ENCODE results near the gene RAB3GAP1.
A peak's percentile ranks its signal among the peaks of the same experiment; 100 is the strongest.

The RAB3GAP1 gene

DNA sequence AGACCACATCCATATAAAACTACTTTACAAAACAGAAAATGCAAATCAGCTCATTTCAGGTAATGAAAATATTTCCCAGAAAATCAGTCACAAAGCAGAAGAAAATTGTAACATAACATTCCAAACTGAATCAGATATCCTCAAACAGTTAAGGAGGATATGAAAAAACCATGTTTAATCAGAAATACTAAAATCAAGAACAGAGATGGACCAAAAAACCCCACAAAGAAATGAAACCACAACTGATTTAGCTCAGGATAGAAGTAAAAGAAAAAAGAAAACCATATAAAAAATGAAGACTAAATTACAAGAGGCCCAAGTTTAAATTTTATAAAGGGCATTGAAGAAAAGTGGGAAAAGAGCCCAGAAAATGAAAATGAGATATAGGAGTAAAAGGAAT, 102.9 kb downstream of the RAB3GAP1 start:
- DNase-seq (ENCODE audit: insufficient read length, low spot score): no peak
- no peak for FAIRE-seq
- no peak for TF ChIP-seq POLR2A (IDR thresholded peaks at IDR 0.05; ENCODE audit: low read depth, low read length)

DNA sequence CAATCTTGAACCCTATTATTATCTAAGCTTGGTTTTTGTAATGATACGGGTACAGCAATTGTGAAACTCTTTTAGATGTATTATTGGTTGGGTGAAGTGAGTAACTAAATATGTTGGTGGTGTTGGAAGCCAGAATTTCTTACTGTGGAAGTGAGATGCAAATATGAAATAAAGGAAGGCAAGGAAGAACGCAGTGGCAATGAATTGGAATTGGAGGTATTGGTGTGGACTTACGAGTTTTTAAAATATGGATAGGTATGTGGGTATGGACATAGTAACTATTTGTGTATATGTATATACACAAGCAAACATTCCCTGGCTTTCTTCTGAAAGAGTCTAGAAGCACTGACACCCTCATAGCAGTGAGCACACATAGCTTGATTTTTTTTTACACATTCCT, 105.8 kb downstream of the RAB3GAP1 start:
- DNase-seq (ENCODE audit: insufficient read length, low spot score) (no peak), FAIRE-seq (no peak)
- TF ChIP-seq POLR2A (IDR thresholded peaks at IDR 0.05; ENCODE audit: low read depth, low read length): no peak

DNA sequence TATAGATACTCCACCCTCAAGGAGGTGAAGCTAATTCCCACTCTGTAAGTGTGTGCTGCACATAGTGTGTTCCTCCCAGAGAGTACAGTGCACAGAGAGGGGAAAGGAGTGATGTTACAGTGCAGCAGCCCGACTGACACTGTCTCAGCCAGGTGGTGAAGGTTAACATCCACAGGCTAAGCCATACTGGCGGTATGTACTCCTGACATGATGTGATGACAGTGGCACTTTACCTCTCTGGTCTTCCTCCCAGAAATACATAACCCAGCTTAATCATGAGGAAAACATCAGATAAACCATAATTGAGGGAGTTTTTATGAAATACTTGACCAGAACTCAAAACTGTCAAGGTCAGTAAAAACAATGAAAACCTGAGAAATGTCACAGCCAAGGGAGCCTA, 107.1 kb downstream of the RAB3GAP1 start:
- no peak for TF ChIP-seq POLR2A (IDR thresholded peaks at IDR 0.05; ENCODE audit: low read depth, low read length)

DNA sequence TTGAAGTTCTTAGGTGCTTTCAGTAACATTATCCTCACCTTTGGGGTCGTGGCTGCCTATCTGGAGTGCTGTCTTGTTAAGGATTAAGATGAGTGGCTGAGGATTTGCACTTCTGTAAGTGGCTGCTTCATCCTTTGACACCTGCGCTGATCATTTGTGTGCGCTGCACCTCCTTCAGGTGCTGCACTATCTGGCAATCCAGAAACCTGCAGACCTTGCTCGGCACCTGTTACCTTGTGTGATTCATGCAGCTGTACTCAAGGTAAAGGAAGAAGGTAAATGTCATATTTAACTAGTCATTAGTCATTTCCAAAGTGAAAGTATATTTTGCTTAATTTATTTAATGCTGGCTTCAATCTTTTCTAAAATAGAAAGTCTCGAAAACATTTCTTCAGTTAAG, 110.3 kb downstream of the RAB3GAP1 start:
- FAIRE-seq: no peak
- no peak for DNase-seq (ENCODE audit: insufficient read length, low spot score)
- no peak for TF ChIP-seq POLR2A (IDR thresholded peaks at IDR 0.05; ENCODE audit: low read depth, low read length)

More for the DNA sequence above, 107.1 kb downstream of the RAB3GAP1 start:
- FAIRE-seq (no peak), DNase-seq (ENCODE audit: insufficient read length, low spot score) (no peak)

DNA sequence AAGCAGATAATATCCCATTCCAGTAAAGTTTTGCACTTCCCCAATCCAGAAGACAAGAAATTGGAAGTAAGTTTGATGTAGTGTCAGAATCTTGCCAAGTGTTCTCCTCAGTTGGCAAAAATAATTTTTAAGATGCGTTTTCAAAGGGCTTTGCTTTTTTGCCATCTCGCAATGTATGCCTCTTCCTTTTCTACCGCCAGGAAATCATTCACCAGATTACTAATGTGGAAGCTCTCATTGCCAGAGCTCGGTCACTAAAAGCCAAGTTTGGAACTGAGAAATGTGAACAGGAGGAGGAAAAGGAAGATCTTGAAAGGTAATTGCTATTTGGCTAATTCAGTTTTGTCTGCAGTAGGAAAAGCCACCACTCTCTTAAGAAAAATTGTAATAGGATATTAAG, 110.7 kb downstream of the RAB3GAP1 start:
- TF ChIP-seq POLR2A (IDR thresholded peaks at IDR 0.05; ENCODE audit: low read depth, low read length): no peak
- FAIRE-seq: no peak
- DNase-seq (ENCODE audit: insufficient read length, low spot score): no peak

DNA sequence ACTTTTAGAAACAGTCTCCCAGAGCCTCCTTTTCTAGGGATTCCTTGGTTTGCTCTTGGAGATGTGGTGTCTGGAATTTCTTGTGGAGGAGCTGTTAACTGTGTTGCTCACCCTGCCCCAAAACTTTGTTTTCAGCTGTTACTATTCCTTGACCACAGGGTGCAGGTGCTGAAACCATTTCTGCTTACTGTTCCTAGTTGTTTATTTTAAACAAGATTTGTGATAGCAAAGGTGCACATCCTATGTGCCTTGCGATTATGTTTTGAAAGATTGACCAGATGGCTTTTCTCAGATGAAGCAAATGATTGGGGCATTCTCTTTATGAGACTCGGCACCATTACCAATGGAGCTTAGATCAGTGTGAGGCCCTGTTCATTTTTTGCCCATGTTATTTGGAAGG, 111.2 kb downstream of the RAB3GAP1 start:
- DNase-seq (ENCODE audit: insufficient read length, low spot score) (no peak), FAIRE-seq (peak; percentile 48)
- TF ChIP-seq POLR2A (IDR thresholded peaks at IDR 0.05; ENCODE audit: low read depth, low read length): no peak

DNA sequence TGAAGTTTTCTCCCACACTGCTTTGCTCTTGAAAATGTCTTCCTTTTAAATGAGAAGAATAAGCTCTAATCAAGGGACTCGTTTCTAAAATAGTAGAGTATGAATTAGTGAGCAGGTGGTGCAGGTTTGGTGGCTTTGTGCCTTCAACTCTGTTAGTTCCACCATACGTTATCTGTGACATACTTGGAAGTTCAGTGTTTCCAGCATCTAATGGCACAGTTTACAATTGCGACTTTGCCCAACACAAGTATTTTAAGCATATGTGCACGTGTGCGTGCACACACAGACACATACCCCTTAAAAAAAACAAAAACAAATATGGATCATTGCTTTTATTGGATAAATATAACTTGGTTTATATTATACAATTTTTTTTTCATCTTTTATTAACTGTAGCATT, 111.8 kb downstream of the RAB3GAP1 start:
- no peak for TF ChIP-seq POLR2A (IDR thresholded peaks at IDR 0.05; ENCODE audit: low read depth, low read length)
- no peak for FAIRE-seq
- no peak for DNase-seq (ENCODE audit: insufficient read length, low spot score)

DNA sequence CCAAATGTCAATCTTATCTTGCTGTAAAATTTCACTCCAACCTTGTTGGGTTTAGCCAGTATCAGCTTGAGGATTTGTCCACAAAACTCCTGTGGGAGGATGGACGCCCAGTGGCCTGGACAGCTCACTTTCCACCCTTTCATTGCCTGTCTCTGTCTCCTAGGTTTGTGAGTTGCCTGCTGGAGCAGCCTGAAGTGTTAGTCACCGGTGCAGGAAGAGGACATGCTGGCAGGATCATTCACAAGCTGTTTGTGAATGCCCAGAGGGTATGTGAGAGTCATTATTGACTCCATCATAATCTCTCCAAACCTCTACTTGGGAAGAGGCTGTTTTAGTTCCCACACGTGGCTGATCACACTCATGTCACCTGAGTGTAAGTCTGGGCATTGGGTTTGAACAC, 112.3 kb downstream of the RAB3GAP1 start:
- FAIRE-seq: peak; percentile 99
- no peak for TF ChIP-seq POLR2A (IDR thresholded peaks at IDR 0.05; ENCODE audit: low read depth, low read length)
- DNase-seq (ENCODE audit: insufficient read length, low spot score): peak; percentile 57

DNA sequence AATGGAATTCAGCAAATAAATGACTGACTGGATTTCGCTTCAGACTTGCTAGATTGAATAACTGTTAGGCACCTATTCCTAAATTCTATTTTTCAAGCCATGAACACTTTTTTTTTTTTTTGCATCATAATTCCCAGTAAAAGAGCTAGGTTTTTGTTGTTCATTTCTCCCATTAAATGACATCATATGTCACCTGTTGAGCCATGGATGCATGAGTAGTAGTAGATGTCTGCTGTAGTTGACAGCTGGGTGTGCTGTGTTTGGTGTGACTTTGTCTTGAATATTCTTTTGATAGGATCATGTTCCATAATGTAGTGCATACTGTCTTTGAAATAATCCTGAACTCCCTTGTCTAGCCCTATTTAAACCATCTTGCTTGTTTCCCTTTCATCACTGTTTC, 115.2 kb downstream of the RAB3GAP1 start:
- no peak for DNase-seq (ENCODE audit: insufficient read length, low spot score)
- FAIRE-seq: no peak
- TF ChIP-seq POLR2A (IDR thresholded peaks at IDR 0.05; ENCODE audit: low read depth, low read length): no peak

DNA sequence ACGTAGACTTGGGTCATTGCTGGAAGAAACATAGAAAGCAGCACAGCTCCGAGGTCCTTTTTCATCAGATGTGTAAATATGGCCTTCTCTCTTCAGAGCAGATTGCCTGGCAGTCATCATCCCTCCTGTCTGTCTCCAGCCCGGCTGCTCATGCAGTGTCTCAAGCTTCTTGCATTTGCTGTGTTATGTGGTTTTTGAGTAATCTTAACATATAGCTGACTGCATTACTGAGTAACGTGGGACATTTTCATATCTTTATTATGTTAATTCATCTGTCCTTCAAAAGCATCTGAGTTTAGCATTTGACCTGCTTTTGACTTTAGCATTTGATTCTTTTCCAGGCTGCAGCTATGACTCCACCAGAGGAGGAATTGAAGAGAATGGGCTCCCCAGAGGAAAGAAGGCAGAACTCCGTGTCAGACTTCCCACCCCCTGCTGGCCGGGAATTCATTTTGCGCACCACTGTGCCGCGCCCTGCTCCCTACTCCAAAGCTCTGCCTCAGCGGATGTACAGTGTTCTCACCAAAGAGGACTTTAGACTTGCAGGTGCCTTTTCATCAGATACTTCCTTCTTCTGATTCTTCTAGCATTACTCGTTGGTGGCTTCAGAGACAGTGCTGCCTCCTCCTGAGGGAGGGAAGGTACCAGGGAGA, 116.2 kb downstream of the RAB3GAP1 start:
- DNase-seq (ENCODE audit: insufficient read length, low spot score) (no peak), FAIRE-seq (no peak)
- TF ChIP-seq POLR2A (IDR thresholded peaks at IDR 0.05; ENCODE audit: low read depth, low read length): no peak

DNA sequence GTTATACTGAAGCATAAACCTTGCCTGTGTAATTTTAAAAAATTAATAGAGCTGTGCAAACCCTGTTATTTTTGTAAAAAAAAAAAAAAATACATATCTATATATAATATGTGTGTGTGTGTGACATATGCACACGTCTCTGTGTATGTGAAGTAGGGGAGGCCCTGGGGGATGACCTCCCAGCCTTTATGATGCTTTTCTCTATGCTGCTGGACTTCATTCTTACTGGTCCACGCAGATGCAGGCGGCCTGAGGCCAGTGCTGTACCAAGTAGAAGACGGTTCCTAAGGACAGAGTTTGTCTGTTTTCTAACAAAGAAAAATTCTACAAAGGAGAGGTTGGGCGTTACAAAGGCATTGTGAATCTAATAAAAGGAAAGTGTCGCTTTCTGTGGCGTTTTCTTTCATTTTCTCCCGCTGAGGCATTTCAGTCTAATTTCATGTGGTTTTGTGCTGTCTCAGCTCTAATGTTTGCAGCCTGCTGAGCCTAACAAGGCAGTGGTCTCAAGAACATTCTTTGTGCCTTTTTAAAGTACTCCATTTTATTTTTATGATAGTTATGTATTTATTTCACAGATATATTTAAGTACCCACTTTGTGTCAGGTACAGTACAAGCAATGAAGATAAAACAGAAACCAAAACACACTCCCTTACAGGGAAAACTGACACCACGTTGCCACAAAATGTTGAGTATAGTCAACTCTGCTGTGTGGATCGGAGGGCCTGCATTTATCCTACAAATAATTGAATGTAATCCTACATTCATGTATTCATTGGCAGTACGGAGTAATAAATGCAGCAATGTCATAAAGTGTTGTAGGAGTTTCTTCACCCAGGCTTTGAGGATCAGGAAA, 118.0 kb downstream of the RAB3GAP1 start:
- no peak for TF ChIP-seq POLR2A (IDR thresholded peaks at IDR 0.05; ENCODE audit: low read depth, low read length)
- DNase-seq (ENCODE audit: insufficient read length, low spot score) (no peak), FAIRE-seq (no peak)

DNA sequence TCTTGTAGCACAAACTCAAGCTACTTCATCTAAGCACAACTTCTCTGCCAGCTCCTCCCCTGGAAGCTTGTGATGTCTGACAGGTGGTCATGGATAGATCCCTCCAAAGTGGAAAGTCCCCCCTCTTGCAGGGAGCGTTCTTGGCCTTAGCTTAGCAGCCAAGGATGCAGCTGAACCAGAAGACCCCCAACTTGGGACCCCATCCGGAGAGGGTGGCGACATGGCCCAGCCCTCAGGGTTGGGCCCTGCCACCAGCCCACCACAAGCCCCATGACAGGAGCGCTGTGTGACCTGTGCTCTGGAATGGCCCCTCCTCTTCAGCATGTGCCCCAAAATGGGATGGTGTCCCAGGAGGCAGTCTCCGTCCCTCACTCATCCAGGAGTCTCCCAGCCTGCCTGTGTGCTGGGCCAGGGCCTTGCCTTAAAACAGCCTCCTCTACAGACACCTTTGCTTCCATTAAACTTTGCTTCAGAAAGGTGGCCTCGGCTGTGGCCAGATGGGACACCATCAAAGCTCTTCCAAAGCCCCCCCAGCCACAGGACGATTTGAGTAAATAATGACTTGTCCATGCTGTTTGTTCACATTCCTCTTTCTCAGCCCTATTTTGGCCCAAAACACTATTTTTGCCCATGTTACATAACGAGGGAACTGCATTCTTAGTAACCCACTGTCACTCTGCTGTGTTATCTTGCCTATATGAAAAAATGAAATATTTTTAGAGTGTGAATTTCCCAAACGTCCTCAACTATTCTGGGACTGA, 122.1 kb downstream of the RAB3GAP1 start:
- no peak for TF ChIP-seq POLR2A (IDR thresholded peaks at IDR 0.05; ENCODE audit: low read depth, low read length)
- FAIRE-seq (no peak), DNase-seq (ENCODE audit: insufficient read length, low spot score) (no peak)

DNA sequence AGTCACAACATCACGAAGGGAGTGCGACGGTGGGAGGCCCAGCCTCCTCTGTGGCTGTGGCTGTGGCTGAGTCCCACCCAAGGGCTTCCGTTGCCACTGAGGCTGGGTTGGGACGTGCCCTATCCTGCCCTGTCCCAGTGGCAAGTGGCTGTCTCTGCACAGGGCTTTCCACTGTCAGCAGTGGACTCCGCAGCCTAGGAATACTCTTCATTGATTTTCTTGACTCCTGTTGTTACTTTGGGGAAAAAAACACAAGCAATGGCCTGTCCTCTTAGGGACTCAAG, 122.7 kb downstream of the RAB3GAP1 start:
- TF ChIP-seq POLR2A (IDR thresholded peaks at IDR 0.05; ENCODE audit: low read depth, low read length): no peak
- no peak for DNase-seq (ENCODE audit: insufficient read length, low spot score)
- FAIRE-seq: no peak

DNA sequence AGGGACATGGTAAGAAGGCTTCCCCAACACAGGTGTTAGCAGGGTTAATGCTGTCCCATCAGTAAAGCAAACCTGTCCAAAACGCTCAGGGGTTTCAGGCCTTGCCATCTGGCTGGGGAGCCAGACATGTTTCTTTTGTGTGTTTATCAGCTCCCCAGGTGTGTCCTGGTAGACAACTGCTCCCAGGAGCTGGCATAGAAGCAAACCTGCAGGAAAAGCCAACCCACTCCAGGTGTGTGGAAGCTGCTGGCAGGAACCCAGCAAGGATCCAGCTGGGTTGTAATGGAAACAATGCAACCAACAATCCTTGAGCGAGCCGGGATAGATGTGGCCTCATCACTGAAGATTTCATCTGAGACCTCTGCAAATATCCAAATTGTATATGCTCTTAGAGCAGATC, 123.1 kb downstream of the RAB3GAP1 start:
- no peak for DNase-seq (ENCODE audit: insufficient read length, low spot score)
- TF ChIP-seq POLR2A (IDR thresholded peaks at IDR 0.05; ENCODE audit: low read depth, low read length): no peak
- no peak for FAIRE-seq

Measured in H54 (cell line).